A172 (cell line): ENCODE data around the gene SETBP1. TPM values are rescaled to one million over a fixed set of nuclear protein-coding genes. Genes with fewer than 3 reads are reported as not detected.

Experiments
- DNase-seq: peaks from one replicate; pipeline ENCODE4 v3.0.0-alpha.2; 2015; ENCODE audit warnings: low spot score
- total RNA-seq: library from RNA; depleted of rRNA; stranded (reverse); fragments of >200 nt; shearing (Covaris generic); gene quantifications from 2 replicates; pipeline ENCODE4 v1.2.3, GENCODE V29; 2014

SETBP1 gene
- total RNA-seq, 1 experiment from 2014 or later: 0.10 TPM

DNA sequence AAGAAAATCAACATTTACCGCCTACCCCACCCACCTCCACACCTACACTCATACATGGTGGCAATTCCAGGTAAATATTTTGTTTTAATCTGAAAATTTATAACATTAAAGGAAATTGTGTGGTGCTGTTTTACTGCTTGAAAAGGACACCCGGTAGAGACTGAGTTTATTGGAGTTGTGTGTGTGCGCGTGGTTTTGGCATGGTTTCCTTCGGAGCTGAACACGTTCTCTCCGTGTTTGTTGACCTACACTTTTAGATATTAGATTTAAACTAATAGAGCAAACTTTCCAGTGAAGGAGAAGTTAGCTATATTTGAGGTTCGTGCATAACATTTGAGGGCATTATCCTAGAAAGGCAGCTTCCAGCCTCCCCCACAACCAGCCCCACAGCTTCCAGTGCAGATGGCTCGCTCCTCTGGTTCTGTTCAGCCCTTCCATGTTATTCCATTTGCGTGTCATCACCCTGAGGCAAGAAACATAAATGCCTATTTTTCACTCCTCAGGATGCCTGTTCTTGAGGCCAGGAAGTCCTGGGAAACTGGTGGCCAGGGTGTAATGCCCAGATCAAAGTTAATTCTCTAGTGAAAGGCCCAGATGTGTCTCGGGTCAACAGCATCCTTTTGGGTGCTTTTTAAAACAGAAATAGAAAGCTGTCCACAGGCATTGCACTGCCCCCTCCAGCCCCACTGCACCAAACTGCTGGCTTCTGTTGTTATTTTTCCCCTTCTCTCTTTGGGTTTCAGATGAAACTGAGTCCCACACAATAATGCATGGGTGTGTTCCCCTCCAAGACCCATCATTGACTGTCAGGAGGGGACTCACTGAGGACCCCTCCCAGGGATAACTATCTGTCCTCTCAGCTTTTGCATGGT, 190.2 kb downstream of the SETBP1 start:
- no peak for DNase-seq

- no peak for DNase-seq
Observed at GRCh38 chr18:44871771-44872170, 191.1 kb downstream of the SETBP1 start.

DNA sequence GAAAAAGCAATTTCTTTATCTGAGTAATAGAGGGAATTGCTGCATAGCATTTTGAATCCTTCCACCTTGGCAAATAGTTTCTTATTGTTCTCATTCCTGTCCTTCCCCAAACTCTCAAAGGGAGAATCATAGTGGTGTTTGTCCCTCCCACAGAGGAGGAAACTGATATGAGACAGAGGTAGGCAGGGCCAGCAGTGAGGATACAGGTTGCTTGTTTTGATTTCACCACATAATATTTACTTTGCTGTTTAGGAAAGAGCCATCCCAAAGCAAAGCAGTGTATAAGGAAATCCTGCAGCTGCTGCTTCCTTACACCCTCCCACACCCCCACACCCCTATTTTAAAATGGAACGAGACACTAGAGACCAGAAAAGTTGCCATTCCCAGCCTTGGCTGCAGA, 195.3 kb downstream of the SETBP1 start:
- DNase-seq: no peak

- DNase-seq: no peak
Observed at GRCh38 chr18:44876755-44877154, 196.1 kb downstream of the SETBP1 start.

DNA sequence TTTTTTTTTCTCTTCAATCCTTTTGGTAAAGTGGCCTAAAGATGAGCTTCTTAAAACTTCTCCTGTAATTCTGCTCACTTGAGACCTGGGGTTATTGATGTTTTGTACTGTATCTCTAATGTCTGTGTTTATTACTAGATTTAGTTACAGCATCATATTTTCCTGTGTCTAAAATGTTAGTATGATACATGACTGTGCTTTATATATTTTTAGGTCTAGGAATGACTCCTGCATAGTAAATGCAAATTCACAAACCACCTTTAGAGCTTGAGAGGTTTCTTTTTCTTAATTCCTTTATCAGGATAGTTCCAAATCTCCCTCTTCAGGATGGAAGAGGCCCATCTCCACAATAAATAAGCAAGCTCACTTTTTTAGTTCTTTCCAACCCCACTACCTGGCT, 197.6 kb downstream of the SETBP1 start:
- DNase-seq: no peak

DNA sequence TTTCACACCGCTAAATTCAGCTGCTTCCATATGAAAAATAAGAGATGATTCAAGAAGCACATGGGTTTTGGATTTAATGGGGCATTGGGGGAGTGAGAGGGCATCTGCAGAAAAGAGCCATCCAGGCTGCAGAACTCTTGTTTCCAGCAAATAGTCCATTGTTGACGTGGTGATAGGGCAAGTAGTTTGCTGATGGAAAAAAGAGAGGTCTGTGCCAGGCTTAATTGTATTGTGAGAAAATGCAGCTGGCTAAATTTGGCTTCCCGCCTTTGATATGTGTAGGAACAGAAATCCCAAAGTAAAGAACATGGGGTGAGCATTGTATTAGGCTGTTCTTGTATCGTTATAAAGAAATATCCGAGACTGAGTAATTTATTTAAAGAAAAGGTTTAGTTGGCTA, 199.5 kb downstream of the SETBP1 start:
- DNase-seq: no peak

DNA sequence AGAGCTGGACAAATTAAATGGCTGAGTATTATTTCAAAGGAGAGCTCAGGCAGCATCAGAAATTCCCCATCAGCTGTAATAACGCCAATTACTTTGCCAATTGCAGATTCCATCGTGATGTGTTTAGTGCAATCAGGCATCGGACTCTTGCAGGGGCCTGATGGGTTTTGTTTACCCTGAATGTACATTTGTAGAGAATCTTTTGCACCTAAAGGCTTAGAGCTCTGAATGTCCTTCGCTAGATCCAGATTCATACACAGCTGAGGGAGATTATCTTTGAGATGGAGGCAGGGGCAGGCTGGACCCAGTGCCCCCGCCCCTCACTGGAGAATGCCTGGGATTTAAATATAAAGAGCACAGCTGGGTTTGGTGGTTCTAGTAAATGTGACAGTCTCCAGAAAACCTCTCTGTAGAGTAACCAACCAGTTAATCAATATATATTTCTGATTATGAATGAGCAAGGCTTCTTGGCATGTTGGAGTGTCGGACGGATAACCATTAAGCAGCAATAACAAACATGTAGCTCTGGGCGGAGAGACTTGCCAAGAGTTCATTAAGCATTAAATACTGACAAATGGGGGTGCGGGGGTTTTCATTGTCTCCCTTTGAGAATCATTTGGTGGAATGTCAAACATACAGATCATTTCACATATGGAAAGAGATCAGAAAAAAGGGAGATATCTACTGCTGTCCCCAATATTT, 200.9 kb downstream of the SETBP1 start:
- no peak for DNase-seq

DNA sequence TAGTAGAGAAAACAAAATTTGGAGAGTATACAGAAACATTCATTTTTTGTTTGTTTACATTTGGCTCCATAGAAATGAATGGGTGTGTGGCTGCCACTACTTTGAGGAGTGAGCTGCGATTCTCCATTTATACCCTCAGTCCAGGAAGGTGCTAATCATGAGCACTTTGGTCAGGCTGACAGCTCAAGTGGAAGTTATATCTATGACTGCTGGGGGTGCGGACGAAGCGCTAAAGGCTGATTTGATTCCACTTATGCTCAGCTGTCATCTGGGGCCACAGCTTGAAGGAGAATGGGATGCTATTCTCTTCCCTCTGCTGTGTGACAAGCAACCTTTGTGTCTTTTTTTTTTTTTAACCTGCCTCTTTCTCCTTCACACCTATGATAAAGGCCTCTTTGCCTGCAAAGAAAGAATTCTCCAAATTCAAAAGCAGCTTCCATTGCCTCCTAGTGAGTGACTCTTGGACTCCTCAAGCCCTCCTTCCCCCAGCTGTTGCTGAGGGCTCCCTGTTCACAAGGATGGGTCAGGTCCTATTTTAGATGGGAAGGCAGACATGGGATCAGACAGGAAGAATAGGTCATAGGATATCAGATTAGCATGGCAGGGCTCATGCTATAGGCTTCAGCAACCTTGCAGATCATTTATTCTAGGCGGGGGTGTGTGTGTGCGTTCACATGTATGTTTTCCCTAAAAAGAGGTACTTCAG, 201.6 kb downstream of the SETBP1 start:
- no peak for DNase-seq

DNA sequence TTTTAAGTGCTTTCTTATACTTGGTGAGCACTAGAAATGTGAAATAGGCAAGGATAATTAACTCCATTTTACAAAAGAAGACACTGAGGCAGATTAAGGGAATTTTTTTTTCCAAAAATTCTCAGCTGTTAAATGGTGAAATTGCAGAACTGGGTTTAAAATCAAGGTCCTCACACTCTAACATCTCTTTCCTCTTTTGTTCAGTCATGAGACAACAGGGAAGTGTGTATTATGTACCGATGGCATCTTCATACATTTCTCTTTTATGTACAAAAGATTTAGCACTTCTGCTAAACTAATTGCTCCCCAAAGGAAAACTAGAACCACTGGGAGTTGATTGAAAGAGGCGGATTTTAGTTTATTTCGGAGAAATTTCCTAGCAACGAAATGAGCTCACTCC, 203.0 kb downstream of the SETBP1 start:
- DNase-seq: no peak

DNA sequence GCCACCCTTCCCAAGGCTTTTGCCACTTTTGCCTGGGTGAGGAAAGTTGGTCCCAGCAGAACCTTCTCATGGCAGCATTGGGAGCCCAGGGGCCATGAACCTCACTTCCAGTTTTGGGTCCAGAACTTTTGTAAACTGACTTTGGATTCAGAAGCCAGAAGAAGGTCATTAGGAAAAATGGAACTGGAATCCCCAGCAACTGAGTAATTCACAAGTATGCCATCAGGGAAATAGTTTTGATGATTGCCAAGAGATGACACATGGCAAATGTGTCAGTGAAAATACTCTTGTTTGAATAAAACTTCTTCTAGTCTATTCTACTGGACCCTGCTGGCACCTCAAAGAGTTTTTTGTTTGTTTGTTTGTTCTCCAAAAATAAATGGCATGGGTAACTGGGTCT, 203.7 kb downstream of the SETBP1 start:
- no peak for DNase-seq

DNA sequence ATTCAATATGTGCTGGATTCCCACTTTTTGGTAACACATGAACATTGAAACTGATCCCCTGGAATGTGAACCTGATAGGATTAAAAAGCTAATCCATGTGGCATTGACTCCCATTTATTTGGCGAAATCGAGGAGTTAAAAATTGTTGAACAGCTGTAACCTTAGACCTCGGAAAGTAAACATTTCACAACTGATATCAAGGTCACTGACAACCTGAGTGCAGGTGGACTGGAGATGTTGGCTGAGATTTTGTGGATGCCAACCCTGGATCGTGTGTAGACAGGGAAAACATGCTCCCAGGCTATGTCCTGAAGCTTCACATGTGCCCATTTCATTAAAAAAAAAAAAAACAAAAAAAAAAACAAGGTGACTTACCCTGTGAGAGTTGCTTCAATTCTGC, 204.8 kb downstream of the SETBP1 start:
- no peak for DNase-seq

DNA sequence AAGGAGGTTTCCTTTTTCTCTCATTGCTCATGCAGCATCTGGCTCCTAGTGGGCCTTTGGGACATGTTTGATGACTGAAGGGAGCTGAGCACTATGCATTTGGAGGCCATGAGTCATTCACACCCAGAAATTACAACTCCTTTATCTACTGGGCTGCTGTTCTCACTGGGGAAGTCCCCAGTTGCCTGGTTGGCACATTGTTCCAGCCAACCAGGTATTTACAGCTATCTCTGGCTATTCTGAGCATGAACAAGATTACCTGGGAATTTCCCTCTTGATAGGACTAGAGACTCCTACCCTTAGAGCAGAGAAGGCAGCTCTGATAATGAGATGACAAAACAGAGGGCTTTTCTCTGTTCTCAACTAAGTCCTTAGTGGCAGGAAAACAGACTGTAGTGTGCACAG, 206.5 kb downstream of the SETBP1 start:
- DNase-seq: peak; percentile 58

DNA sequence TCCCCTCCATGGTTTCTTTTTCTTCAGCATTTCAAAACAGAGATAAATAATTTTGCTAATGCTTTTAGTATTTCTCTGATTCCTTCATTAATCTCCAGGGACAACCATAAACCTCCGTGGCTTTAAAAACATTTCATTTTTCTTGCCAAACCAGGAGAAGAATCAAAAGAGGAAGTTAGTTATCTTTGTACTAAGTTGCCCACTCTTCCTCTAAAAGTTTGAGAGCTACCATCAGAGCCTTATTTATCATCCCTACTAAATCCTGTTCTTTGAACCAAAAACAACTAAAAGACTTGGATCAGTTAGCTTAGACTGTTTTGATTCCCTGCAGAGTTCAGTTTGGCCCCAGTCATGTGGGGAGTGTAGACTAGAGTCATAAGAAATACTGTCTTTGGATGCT, 208.4 kb downstream of the SETBP1 start:
- no peak for DNase-seq

DNA sequence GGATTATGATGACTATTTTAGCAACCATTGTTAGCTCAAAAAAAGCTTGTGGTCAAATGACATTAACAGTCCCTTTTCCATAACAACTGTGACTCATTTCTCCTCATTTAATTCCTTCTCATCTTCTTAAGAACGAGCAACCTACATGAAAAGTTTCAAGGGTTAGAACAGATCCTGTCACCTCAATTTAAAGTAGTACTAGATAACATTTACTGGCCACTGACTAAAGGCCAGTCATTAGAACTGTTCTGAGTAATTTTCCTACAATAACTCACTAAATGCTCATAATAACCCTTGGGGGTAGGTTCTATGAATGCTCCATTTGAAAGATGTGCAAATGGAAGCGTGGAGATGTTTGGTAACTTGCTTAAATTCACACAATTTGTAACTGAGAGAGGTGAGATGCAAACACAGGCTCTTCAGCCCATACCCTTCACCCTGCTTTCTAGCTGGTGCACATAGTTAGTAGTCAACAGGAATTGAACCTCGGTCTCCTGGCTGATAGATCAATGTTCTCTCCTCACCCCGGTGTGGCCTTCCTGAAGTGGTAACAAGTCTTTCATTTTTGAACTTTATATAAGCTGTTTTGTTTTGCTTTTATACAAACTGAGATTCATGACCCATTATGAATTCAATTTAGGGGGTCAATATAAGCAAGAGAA, 212.5 kb downstream of the SETBP1 start:
- DNase-seq: no peak

DNA sequence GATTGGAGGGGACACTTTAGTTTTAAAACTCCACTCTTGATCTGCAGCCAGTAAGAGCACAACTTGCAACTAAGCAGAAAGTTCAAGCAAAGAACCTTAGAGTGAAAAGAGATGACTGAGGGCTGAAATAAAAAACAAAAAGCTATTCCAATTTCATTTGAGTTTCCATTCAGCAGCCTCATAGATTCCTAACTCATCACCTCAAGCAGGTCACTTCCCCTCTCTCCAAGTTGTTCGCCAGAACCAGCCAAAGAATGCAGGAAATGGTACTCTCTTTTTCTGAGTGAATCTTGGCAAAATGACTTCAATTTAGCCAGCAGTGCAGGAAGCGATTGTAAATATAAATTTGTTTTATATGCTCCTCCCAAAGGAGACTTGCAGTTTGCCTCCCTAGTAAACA, 213.3 kb downstream of the SETBP1 start:
- DNase-seq: no peak

GRCh38 chr18:44895176-44895798, 214.6 kb downstream of the SETBP1 start:
- peak; percentile 26 for DNase-seq

DNA sequence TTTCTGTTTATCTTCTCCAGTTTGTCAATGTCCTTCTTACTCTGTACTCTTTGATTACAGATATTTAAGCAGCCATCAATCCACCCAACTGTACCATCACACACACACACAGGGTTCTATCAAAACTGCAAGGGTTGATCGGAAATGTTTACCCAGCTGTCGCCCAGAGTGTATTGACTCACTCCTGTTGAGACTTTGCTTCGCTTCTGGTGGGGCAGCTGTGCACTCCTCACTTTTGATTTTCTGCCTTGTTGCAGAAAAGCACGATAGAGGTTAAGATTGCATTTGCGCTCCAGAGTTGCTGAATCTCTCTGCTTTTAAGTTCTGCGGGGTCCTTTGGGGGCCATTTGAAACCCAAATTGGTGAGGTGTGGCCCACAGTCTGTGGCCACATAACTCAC, 216.2 kb downstream of the SETBP1 start:
- DNase-seq: no peak

DNA sequence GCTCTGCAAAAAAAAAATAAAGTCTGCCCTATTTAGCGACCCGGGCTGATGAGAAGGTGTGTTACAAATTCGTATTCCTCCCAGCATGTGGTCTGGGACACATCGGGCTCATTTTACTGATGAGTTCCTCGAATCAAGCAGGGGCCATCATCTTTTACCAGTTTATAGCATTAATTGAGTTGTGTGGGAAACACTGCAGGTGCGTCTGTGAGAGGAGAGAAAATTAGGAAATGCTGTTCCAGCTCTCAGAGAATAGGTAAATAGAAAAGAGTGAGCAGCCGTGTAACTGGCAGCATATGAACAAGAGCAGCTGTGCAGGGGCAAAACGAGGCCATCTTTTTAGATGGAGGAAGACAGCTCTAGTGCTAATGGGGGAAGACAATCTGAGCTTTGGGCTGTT, 216.7 kb downstream of the SETBP1 start:
- no peak for DNase-seq

- no peak for DNase-seq
Observed at GRCh38 chr18:44897816-44898215, 217.1 kb downstream of the SETBP1 start.

DNA sequence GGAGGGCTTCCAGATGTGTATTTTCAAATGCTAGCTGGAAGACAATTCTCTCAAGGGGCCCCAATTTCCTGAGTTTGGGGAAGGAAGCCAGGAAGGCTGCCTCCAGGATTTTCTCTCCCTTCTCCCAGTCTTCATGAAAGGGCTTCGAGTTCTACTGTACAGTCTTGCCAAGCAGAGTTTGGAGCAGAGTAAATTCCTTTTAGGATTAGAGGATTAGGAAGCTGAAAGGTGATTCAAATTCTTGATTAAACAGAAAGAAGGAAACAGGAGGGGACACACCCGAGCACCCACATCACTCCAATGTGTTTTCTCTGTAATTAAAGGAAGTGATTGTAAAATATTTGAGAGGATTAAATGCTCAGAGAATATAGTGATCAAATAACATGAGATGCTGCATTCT, 217.8 kb downstream of the SETBP1 start:
- no peak for DNase-seq

DNA sequence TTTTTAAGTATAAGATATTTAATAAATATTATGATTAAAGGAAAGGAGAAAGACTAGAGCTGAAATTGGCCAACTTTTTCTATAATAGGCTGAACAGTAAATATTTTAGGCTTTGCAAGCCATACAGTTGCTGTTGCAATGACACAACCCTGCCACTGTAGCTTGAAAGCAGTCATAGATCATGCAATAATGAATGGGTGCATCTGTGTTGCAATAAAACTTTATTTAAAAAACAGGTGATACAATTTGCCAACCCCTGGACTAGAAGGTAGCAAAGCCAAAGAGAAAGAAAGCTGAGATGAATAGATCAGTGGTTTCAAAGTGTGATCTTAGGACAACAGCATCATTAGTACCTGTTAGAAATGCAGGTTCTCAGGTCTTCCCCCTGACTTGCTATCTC, 219.1 kb downstream of the SETBP1 start:
- no peak for DNase-seq

DNA sequence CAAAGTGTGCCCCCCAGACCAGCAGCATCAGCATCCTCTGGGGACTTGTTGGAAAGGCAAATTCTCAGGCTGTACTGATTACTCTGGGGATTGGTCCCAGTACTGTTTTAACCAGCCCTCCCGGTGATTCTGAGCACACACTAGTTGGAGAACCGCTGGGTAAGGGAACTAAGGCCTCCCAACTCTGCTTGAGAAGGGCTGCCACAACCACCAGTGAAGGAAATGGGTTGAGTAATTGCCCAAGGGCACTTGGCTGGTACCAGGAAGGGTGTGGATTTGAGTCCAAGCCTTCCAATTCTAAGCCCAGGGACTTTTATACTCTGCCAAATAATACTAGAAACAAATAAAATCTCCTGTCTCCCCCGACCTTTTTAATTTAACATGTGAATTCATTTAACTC, 219.9 kb downstream of the SETBP1 start:
- no peak for DNase-seq
